ENCODE results near the gene AQP12A. TPM values are rescaled to one million over a fixed set of nuclear protein-coding genes. Genes with fewer than 3 reads are reported as not detected.

AQP12A gene
- polyA plus RNA-seq, 2 of the 4 experiments (the other 2 are of a cell fraction): not detected

GRCh38 chr2:240701736-240702639 is 10.3 kb downstream of the AQP12A start:
- ChIA-PET CTCF (interaction anchor here (0.6 kb wide), 1 partner anchor 117 kb away, joined by 3 read pairs; no protein-coding TSS in a partner anchor), POLR2A (no interaction called here)
- Histone ChIP-seq H3K4me2 (no peak overlapping the region), H3K9me3 (no peaks in the 10 kb centered on the region), H3K4me1 (no peaks in the 10 kb centered on the region), H3K4me3 (no peak overlapping the region), H3K27ac (no peak overlapping the region)
- FAIRE-seq: no peak
- no peak for ATAC-seq
- 79% methylated on average over 19 of the region's 30 CpGs for WGBS (ENCODE audit: missing lambda C conversion rate)
- no peak for TF ChIP-seq RFX5 (IDR thresholded peaks at IDR 0.05)
- TF ChIP-seq FOSB (CRISPR knock-in tag; IDR thresholded peaks at IDR 0.05): no peak
- TF ChIP-seq FOSL2 (IDR thresholded peaks at IDR 0.05): no peak
- TF ChIP-seq FOSL2 (CRISPR knock-in tag; IDR thresholded peaks at IDR 0.05): no peak
- no peak for TF ChIP-seq SMC3 (IDR thresholded peaks at IDR 0.05)
- DNase-seq (ENCODE audit: low read depth in 1 of 2, low spot score in 1 of 2): no peak

DNA sequence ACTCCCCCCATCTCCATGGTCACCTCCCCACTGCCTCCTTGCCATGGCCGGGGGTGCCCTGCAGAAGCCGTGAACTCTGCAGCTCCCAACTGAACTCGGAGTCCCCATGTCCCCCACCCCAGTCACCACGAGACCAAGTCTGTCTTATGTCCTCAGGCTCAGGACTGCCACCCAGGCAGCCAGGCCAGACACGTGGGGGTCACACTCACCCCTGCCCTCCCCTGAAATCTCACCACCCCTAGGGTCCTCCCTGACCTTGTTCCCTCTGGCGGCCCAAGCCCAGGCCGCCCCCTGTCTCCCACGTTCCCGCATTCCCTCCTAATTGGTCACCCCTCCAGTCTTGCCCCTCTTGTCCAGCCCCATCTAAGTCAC is 11.0 kb downstream of the AQP12A start:
- DNase-seq (ENCODE audit: low read depth in 1 of 2, low spot score in 1 of 2): no peak
- H3K9me3 ChIP-seq: no peaks in the 10 kb centered on the region
- no peak for ATAC-seq
- WGBS (ENCODE audit: missing lambda C conversion rate): 33% methylated on average over 7 of the region's 9 CpGs
- H3K4me2 ChIP-seq: no peak overlapping the region
- H3K4me3 ChIP-seq: no peak overlapping the region
- FAIRE-seq: no peak
- CTCF ChIA-PET: no interaction called here
- POLR2A ChIA-PET: no interaction called here
- TF ChIP-seq CHD4 (IDR thresholded peaks at IDR 0.05; ENCODE audit: borderline replicate concordance): no peak
- TF ChIP-seq TFCP2L1 (CRISPR knock-in tag; IDR thresholded peaks at IDR 0.05): no peak
- no peak for TF ChIP-seq ESRRA (IDR thresholded peaks at IDR 0.05; ENCODE audit: borderline replicate concordance, low read length)
- TF ChIP-seq HES2 (IDR thresholded peaks at IDR 0.05): no peak
- H3K4me1 ChIP-seq: no peaks in the 10 kb centered on the region
- H3K27ac ChIP-seq: no peak overlapping the region

DNA sequence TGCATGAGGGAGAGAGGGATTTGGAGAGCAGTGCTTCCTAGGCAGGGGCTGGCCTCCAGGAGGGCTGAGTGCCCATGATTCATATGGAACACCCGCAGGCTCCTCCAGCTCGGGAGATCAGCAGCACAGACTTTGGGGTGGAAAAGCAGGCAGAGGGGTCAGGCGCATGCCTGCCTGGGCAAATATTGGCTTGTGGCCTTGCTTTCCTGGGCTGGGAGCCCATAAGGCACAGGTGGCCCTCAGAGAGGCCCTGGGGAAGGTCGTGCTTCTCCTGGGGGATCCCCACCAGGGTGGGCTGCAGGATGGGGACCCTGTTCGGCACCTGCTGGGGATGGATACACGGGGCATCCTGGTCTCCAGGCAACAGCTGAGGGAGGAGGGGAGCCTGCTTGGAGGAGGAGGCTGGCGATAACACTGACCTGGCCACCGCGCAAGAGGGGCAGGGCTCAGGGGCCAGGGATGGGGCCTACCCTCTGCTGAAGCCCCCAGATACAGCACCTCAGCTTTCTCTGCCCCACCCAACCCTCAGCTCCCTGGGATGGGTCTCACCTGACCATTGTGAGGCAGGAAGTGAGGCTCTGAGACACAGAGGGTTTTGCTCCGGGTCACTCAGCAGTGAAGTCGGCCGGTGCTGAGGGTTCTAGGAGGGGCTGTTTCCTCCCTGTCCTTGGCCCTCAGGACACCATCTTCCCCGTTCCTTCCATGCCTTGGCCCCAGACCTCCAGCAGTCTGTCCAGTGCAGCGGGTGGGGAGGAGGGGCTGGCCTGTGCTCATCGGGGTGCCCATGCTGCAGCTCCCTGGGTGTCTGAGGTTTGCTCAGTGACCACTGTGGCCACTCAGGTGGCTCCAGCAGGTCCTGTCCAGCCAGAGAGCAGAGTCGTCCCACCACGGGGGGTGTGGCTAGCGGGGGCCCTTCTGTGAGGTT is 12.0 kb downstream of the AQP12A start:
- POLR2A ChIA-PET: no interaction called here
- no peak for DNase-seq (ENCODE audit: low read depth in 1 of 2, low spot score in 1 of 2)
- Histone ChIP-seq H3K4me3 (no peak overlapping the region), H3K27ac (no peak overlapping the region), H3K9me3 (no peaks in the 10 kb centered on the region), H3K4me1 (no peaks in the 10 kb centered on the region), H3K4me2 (no peak overlapping the region)
- CTCF ChIA-PET: interaction anchor here (1.0 to 1.4 kb wide), 2 partner anchors 51 to 136 kb away, joined by 3 read pairs; no protein-coding TSS in a partner anchor
- ATAC-seq: no peak; a peak in 1 of 6 replicates
- TF ChIP-seq PHF8 (IDR thresholded peaks at IDR 0.05; ENCODE audit: borderline replicate concordance, low read depth) (no peak), NFE2L2 (conservative IDR thresholded peaks at IDR 0.05; ENCODE audit: low read length) (no peak), HOXB13 (CRISPR knock-in tag; IDR thresholded peaks at IDR 0.05; ENCODE audit: low read depth) (no peak), POLR2AphosphoS2 (conservative IDR thresholded peaks at IDR 0.05; ENCODE audit: low read length) (no peak), EHMT2 (IDR thresholded peaks at IDR 0.05; ENCODE audit: low read depth) (no peak), RNF2 (IDR thresholded peaks at IDR 0.05; ENCODE audit: borderline replicate concordance, low read depth) (no peak), JUNB (IDR thresholded peaks at IDR 0.05) (no peak), ZSCAN20 (CRISPR knock-in tag; IDR thresholded peaks at IDR 0.05) (no peak), ESRRA (IDR thresholded peaks at IDR 0.05; ENCODE audit: borderline replicate concordance, low read length) (no peak), SMC3 (IDR thresholded peaks at IDR 0.05) (no peak), ZC3H11A (IDR thresholded peaks at IDR 0.05) (no peak), FOSL2 (IDR thresholded peaks at IDR 0.05) (no peak), FOSL2 (CRISPR knock-in tag; IDR thresholded peaks at IDR 0.05) (no peak), EP300 (IDR thresholded peaks at IDR 0.05) (no peak)
- TF ChIP-seq, protein P1, sequence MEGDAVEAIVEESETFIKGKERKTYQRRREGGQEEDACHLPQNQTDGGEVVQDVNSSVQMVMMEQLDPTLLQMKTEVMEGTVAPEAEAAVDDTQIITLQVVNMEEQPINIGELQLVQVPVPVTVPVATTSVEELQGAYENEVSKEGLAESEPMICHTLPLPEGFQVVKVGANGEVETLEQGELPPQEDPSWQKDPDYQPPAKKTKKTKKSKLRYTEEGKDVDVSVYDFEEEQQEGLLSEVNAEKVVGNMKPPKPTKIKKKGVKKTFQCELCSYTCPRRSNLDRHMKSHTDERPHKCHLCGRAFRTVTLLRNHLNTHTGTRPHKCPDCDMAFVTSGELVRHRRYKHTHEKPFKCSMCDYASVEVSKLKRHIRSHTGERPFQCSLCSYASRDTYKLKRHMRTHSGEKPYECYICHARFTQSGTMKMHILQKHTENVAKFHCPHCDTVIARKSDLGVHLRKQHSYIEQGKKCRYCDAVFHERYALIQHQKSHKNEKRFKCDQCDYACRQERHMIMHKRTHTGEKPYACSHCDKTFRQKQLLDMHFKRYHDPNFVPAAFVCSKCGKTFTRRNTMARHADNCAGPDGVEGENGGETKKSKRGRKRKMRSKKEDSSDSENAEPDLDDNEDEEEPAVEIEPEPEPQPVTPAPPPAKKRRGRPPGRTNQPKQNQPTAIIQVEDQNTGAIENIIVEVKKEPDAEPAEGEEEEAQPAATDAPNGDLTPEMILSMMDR (IDR thresholded peaks at IDR 0.05): no peak
- TF ChIP-seq, protein P2, sequence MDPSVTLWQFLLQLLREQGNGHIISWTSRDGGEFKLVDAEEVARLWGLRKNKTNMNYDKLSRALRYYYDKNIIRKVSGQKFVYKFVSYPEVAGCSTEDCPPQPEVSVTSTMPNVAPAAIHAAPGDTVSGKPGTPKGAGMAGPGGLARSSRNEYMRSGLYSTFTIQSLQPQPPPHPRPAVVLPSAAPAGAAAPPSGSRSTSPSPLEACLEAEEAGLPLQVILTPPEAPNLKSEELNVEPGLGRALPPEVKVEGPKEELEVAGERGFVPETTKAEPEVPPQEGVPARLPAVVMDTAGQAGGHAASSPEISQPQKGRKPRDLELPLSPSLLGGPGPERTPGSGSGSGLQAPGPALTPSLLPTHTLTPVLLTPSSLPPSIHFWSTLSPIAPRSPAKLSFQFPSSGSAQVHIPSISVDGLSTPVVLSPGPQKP (IDR thresholded peaks at IDR 0.05; ENCODE audit: low read depth, low read length): no peak
- TF ChIP-seq, protein P3, sequence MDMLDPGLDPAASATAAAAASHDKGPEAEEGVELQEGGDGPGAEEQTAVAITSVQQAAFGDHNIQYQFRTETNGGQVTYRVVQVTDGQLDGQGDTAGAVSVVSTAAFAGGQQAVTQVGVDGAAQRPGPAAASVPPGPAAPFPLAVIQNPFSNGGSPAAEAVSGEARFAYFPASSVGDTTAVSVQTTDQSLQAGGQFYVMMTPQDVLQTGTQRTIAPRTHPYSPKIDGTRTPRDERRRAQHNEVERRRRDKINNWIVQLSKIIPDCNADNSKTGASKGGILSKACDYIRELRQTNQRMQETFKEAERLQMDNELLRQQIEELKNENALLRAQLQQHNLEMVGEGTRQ (IDR thresholded peaks at IDR 0.05): no peak
- TF ChIP-seq, protein P4, sequence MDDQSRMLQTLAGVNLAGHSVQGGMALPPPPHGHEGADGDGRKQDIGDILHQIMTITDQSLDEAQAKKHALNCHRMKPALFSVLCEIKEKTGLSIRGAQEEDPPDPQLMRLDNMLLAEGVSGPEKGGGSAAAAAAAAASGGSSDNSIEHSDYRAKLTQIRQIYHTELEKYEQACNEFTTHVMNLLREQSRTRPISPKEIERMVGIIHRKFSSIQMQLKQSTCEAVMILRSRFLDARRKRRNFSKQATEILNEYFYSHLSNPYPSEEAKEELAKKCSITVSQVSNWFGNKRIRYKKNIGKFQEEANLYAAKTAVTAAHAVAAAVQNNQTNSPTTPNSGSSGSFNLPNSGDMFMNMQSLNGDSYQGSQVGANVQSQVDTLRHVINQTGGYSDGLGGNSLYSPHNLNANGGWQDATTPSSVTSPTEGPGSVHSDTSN (IDR thresholded peaks at IDR 0.05): no peak
- WGBS (ENCODE audit: missing lambda C conversion rate): 36% methylated on average over 17 of the region's 18 CpGs
- FAIRE-seq: no peak
